Measurements from ENCODE around the gene SPTBN1.
A peak's percentile ranks its signal among the peaks of the same experiment; 100 is the strongest.

SPTBN1 gene

GRCh38 chr2:54663424-54664030 is 207.4 kb downstream of the SPTBN1 start:
- Histone ChIP-seq H2BK15ac (ENCODE audit: low read length) (no peak overlapping the region), H3K9me3 (replicated peaks in 1 of 2; ENCODE audit: control insufficient read depth in 2 of 2, insufficient read depth in 1 of 2, low read depth in 1 of 2, low read length in 2 of 2) (no peaks in the 10 kb centered on the region), H3K4ac (ENCODE audit: low read length) (no peak overlapping the region), H4K8ac (ENCODE audit: low read depth, low read length) (no peak overlapping the region), H3K18ac (ENCODE audit: low read length) (no peak overlapping the region), H3K27ac (replicated peaks; ENCODE audit: low read length) (no peak overlapping the region), H3K9ac (ENCODE audit: low read depth, low read length, poor library complexity) (no peak overlapping the region), H2AFZ (ENCODE audit: low read length) (no peak overlapping the region), H4K91ac (ENCODE audit: low read depth, low read length, poor library complexity) (no peak overlapping the region), H2BK12ac (ENCODE audit: low read length) (no peak overlapping the region), H2AK5ac (ENCODE audit: low read depth, low read length) (no peak overlapping the region), H3K79me1 (ENCODE audit: low read depth, low read length) (no peaks in the 10 kb centered on the region), H2BK5ac (ENCODE audit: low read length) (no peak overlapping the region), H3K4me1 (ENCODE audit: control insufficient read depth in 2 of 2, insufficient read depth in 1 of 2, low read depth in 1 of 2, low read length in 2 of 2) (peaks cover 0 to 7% of the 10 kb centered on the region in 2 donors), H3K4me3 (ENCODE audit: low read length in 2 of 2) (no peak overlapping the region), H3K4me2 (ENCODE audit: insufficient read depth, low read length, poor library complexity, severe bottlenecking) (no peak overlapping the region), H3K23ac (ENCODE audit: low read depth, low read length, poor library complexity) (no peak overlapping the region), H3K14ac (ENCODE audit: low read length) (no peak overlapping the region), H3K36me3 (replicated peaks in 1 of 2; ENCODE audit: control insufficient read depth in 2 of 2, insufficient read depth in 2 of 2, low read length in 2 of 2) (peaks cover 43 to 100% of the 10 kb centered on the region in 2 donors), H2BK120ac (ENCODE audit: low read depth, low read length) (no peak overlapping the region), H3K27me3 (ENCODE audit: control insufficient read depth in 3 of 3, insufficient read depth in 3 of 3, low read depth in 1 of 3, low read length in 3 of 3) (no peaks in the 10 kb centered on the region)
- WGBS, 2 donors (ENCODE audit: extremely low coverage in 2 of 2, insufficient read length in 2 of 2, insufficient replicate concordance in 1 of 2), result no CpG with 5 or more reads among the region's 13 CpGs
- DNase-seq (ENCODE audit: low spot score), result no peak

GRCh38 chr2:54664238-54664786 is 208.2 kb downstream of the SPTBN1 start:
- no CpG with 5 or more reads among the region's 18 CpGs for WGBS, 2 donors (ENCODE audit: extremely low coverage in 2 of 2, insufficient read length in 2 of 2, insufficient replicate concordance in 1 of 2)
- Histone ChIP-seq H2BK5ac (ENCODE audit: low read length) (no peak overlapping the region), H2AK5ac (ENCODE audit: low read depth, low read length) (no peak overlapping the region), H3K36me3 (replicated peaks in 1 of 2; ENCODE audit: control insufficient read depth in 2 of 2, insufficient read depth in 2 of 2, low read length in 2 of 2) (peaks cover 38 to 100% of the 10 kb centered on the region in 2 donors), H3K4ac (ENCODE audit: low read length) (no peak overlapping the region), H3K9me3 (replicated peaks in 1 of 2; ENCODE audit: control insufficient read depth in 2 of 2, insufficient read depth in 1 of 2, low read depth in 1 of 2, low read length in 2 of 2) (no peaks in the 10 kb centered on the region), H4K8ac (ENCODE audit: low read depth, low read length) (no peak overlapping the region), H2BK120ac (ENCODE audit: low read depth, low read length) (no peak overlapping the region), H2BK15ac (ENCODE audit: low read length) (no peak overlapping the region), H3K18ac (ENCODE audit: low read length) (no peak overlapping the region), H2AFZ (ENCODE audit: low read length) (no peak overlapping the region), H3K27ac (replicated peaks; ENCODE audit: low read length) (no peak overlapping the region), H4K91ac (ENCODE audit: low read depth, low read length, poor library complexity) (no peak overlapping the region), H3K79me1 (ENCODE audit: low read depth, low read length) (no peaks in the 10 kb centered on the region), H3K14ac (ENCODE audit: low read length) (no peak overlapping the region), H3K27me3 (ENCODE audit: control insufficient read depth in 3 of 3, insufficient read depth in 3 of 3, low read depth in 1 of 3, low read length in 3 of 3) (no peaks in the 10 kb centered on the region), H3K23ac (ENCODE audit: low read depth, low read length, poor library complexity) (no peak overlapping the region), H3K4me2 (ENCODE audit: insufficient read depth, low read length, poor library complexity, severe bottlenecking) (no peak overlapping the region), H3K4me1 (ENCODE audit: control insufficient read depth in 2 of 2, insufficient read depth in 1 of 2, low read depth in 1 of 2, low read length in 2 of 2) (peaks cover 0 to 7% of the 10 kb centered on the region in 2 donors), H3K9ac (ENCODE audit: low read depth, low read length, poor library complexity) (no peak overlapping the region), H3K4me3 (ENCODE audit: low read length in 2 of 2) (no peak overlapping the region), H2BK12ac (ENCODE audit: low read length) (no peak overlapping the region)
- DNase-seq (ENCODE audit: low spot score), result no peak

GRCh38 chr2:54665436-54665856 is 209.3 kb downstream of the SPTBN1 start:
- peak; percentile 49 for DNase-seq (ENCODE audit: low spot score)
- WGBS, 2 donors (ENCODE audit: extremely low coverage in 2 of 2, insufficient read length in 2 of 2, insufficient replicate concordance in 1 of 2), result no CpG with 5 or more reads among the region's 3 CpGs
- Histone ChIP-seq H3K9ac (ENCODE audit: low read depth, low read length, poor library complexity) (no peak overlapping the region), H3K4ac (ENCODE audit: low read length) (no peak overlapping the region), H3K36me3 (replicated peaks in 1 of 2; ENCODE audit: control insufficient read depth in 2 of 2, insufficient read depth in 2 of 2, low read length in 2 of 2) (peaks cover 38 to 100% of the 10 kb centered on the region in 2 donors), H3K27me3 (ENCODE audit: control insufficient read depth in 3 of 3, insufficient read depth in 3 of 3, low read depth in 1 of 3, low read length in 3 of 3) (no peaks in the 10 kb centered on the region), H3K23ac (ENCODE audit: low read depth, low read length, poor library complexity) (no peak overlapping the region), H2BK15ac (ENCODE audit: low read length) (no peak overlapping the region), H3K18ac (ENCODE audit: low read length) (no peak overlapping the region), H4K91ac (ENCODE audit: low read depth, low read length, poor library complexity) (no peak overlapping the region), H3K4me3 (ENCODE audit: low read length in 2 of 2) (no peak overlapping the region), H3K79me1 (ENCODE audit: low read depth, low read length) (no peaks in the 10 kb centered on the region), H2BK120ac (ENCODE audit: low read depth, low read length) (no peak overlapping the region), H3K14ac (ENCODE audit: low read length) (no peak overlapping the region), H4K8ac (ENCODE audit: low read depth, low read length) (no peak overlapping the region), H2BK12ac (ENCODE audit: low read length) (no peak overlapping the region), H2AFZ (ENCODE audit: low read length) (no peak overlapping the region), H3K4me1 (ENCODE audit: control insufficient read depth in 2 of 2, insufficient read depth in 1 of 2, low read depth in 1 of 2, low read length in 2 of 2) (peaks cover 0 to 7% of the 10 kb centered on the region in 2 donors), H3K9me3 (replicated peaks in 1 of 2; ENCODE audit: control insufficient read depth in 2 of 2, insufficient read depth in 1 of 2, low read depth in 1 of 2, low read length in 2 of 2) (no peaks in the 10 kb centered on the region), H3K4me2 (ENCODE audit: insufficient read depth, low read length, poor library complexity, severe bottlenecking) (no peak overlapping the region), H2AK5ac (ENCODE audit: low read depth, low read length) (no peak overlapping the region), H2BK5ac (ENCODE audit: low read length) (no peak overlapping the region), H3K27ac (replicated peaks; ENCODE audit: low read length) (no peak overlapping the region)

GRCh38 chr2:54666131-54666633 is 210.1 kb downstream of the SPTBN1 start:
- no peak overlapping the region for H3K14ac ChIP-seq (ENCODE audit: low read length)
- H3K18ac ChIP-seq (ENCODE audit: low read length), result no peak overlapping the region
- no peak for DNase-seq (ENCODE audit: low spot score)
- no peak overlapping the region for H4K8ac ChIP-seq (ENCODE audit: low read depth, low read length)
- H3K36me3 ChIP-seq (replicated peaks in 1 of 2; ENCODE audit: control insufficient read depth in 2 of 2, insufficient read depth in 2 of 2, low read length in 2 of 2), result peaks cover 39 to 100% of the 10 kb centered on the region in 2 donors
- H2AFZ ChIP-seq (ENCODE audit: low read length), result no peak overlapping the region
- no peak overlapping the region for H3K4ac ChIP-seq (ENCODE audit: low read length)
- H3K23ac ChIP-seq (ENCODE audit: low read depth, low read length, poor library complexity), result no peak overlapping the region
- H2BK12ac ChIP-seq (ENCODE audit: low read length), result no peak overlapping the region
- no peak overlapping the region for H2BK15ac ChIP-seq (ENCODE audit: low read length)
- H3K79me1 ChIP-seq (ENCODE audit: low read depth, low read length), result no peaks in the 10 kb centered on the region
- no peak overlapping the region for H3K27ac ChIP-seq (replicated peaks; ENCODE audit: low read length)
- H3K4me2 ChIP-seq (ENCODE audit: insufficient read depth, low read length, poor library complexity, severe bottlenecking), result no peak overlapping the region
- H4K91ac ChIP-seq (ENCODE audit: low read depth, low read length, poor library complexity), result no peak overlapping the region
- no peaks in the 10 kb centered on the region for H3K27me3 ChIP-seq (ENCODE audit: control insufficient read depth in 3 of 3, insufficient read depth in 3 of 3, low read depth in 1 of 3, low read length in 3 of 3)
- WGBS, 2 donors (ENCODE audit: extremely low coverage in 2 of 2, insufficient read length in 2 of 2, insufficient replicate concordance in 1 of 2), result no CpG with 5 or more reads among the region's 3 CpGs
- H2BK5ac ChIP-seq (ENCODE audit: low read length), result no peak overlapping the region
- no peaks in the 10 kb centered on the region for H3K9me3 ChIP-seq (replicated peaks in 1 of 2; ENCODE audit: control insufficient read depth in 2 of 2, insufficient read depth in 1 of 2, low read depth in 1 of 2, low read length in 2 of 2)
- peaks cover 0 to 7% of the 10 kb centered on the region in 2 donors for H3K4me1 ChIP-seq (ENCODE audit: control insufficient read depth in 2 of 2, insufficient read depth in 1 of 2, low read depth in 1 of 2, low read length in 2 of 2)
- no peak overlapping the region for H2AK5ac ChIP-seq (ENCODE audit: low read depth, low read length)
- H2BK120ac ChIP-seq (ENCODE audit: low read depth, low read length), result no peak overlapping the region
- H3K4me3 ChIP-seq (ENCODE audit: low read length in 2 of 2), result no peak overlapping the region
- no peak overlapping the region for H3K9ac ChIP-seq (ENCODE audit: low read depth, low read length, poor library complexity)
